KMS-11 (cell line): ENCODE results near the gene SLC38A4.

Experiments
- H2AFZ ChIP-seq: fragments of 200-600 bp; sonication (generic); 2 replicates; pipeline ENCODE4 v1.6.1; 2016; ENCODE audit warnings: antibody characterized with exemption, mixed run types, low read depth
- H3K27ac ChIP-seq: fragments of 200-600 bp; sonication (generic); 2 replicates; pipeline ENCODE4 v1.6.1; 2016; ENCODE audit warnings: mild to moderate bottlenecking, mixed run types
- H3K27me3 ChIP-seq: fragments of 200-600 bp; sonication (generic); 2 replicates; pipeline ENCODE4 v1.6.1; 2017; ENCODE audit warnings: mild to moderate bottlenecking, low read depth, mixed run types, moderate library complexity; ENCODE audit not compliant: insufficient read depth
- H3K36me3 ChIP-seq: fragments of 200-600 bp; sonication (generic); 2 replicates; pipeline ENCODE4 v1.6.1; 2017; ENCODE audit warnings: mild to moderate bottlenecking, mixed run types; ENCODE audit not compliant: insufficient read depth
- H3K4me1 ChIP-seq: fragments of 200-600 bp; sonication (generic); 2 replicates; pipeline ENCODE4 v1.6.1; 2016; ENCODE audit warnings: mild to moderate bottlenecking, low read depth, mixed run types; ENCODE audit not compliant: poor library complexity, severe bottlenecking
- H3K4me2 ChIP-seq: fragments of 200-600 bp; sonication (generic); 2 replicates; pipeline ENCODE4 v1.7.0; 2016; ENCODE audit warnings: mild to moderate bottlenecking, mixed run types
- H3K4me3 ChIP-seq: fragments of 200-600 bp; sonication (generic); IDR thresholded peaks from 2 replicates; pipeline ENCODE4 v1.6.1; 2017; ENCODE audit warnings: low read depth, low read length, mixed read lengths; ENCODE audit not compliant: insufficient read depth
- H3K79me2 ChIP-seq: fragments of 200-600 bp; sonication (generic); 2 replicates; pipeline ENCODE4 v1.6.1; 2016; ENCODE audit warnings: low read depth, mixed run types; ENCODE audit not compliant: insufficient read depth
- H3K9ac ChIP-seq: fragments of 200-600 bp; sonication (generic); 2 replicates; pipeline ENCODE4 v1.6.1; 2016; ENCODE audit warnings: mild to moderate bottlenecking, mixed run types
- H4K20me1 ChIP-seq: fragments of 200-600 bp; sonication (generic); 2 replicates; pipeline ENCODE4 v1.6.1; 2016; ENCODE audit warnings: mild to moderate bottlenecking, mixed run types; ENCODE audit not compliant: insufficient read depth
- TF ChIP-seq, protein P1 (sequence below): fragments of 200-600 bp; sonication (generic); conservative IDR thresholded peaks from 2 replicates; pipeline ENCODE4 v1.6.1; 2017; ENCODE audit warnings: low read depth, mild to moderate bottlenecking, antibody characterized with exemption, low read length, moderate library complexity, mixed read lengths

Gene SLC38A4

DNA sequence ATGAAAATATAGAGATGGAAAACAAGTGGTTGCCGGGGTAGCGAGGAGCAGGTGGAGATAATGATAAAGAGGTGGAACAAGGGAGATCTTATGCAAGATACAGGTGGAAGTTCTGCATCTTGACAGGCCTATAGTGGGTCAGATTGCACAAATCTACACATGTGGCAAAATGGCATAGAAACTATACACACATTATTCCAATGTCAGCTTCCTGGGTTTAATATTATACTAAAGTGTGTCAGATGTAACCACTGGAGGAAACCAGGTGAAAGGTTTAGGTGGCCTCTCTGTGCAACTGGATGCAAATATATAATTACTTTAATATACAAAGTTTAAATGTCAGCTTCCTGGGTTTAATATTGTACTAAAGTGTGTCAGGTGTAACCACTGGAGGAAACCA is 1.1 kb downstream of the SLC38A4 start:
- Histone ChIP-seq H3K27me3 (no peaks in the 10 kb centered on the region), H3K4me1 (no peaks in the 10 kb centered on the region)
- TF ChIP-seq, protein P1, sequence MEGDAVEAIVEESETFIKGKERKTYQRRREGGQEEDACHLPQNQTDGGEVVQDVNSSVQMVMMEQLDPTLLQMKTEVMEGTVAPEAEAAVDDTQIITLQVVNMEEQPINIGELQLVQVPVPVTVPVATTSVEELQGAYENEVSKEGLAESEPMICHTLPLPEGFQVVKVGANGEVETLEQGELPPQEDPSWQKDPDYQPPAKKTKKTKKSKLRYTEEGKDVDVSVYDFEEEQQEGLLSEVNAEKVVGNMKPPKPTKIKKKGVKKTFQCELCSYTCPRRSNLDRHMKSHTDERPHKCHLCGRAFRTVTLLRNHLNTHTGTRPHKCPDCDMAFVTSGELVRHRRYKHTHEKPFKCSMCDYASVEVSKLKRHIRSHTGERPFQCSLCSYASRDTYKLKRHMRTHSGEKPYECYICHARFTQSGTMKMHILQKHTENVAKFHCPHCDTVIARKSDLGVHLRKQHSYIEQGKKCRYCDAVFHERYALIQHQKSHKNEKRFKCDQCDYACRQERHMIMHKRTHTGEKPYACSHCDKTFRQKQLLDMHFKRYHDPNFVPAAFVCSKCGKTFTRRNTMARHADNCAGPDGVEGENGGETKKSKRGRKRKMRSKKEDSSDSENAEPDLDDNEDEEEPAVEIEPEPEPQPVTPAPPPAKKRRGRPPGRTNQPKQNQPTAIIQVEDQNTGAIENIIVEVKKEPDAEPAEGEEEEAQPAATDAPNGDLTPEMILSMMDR: no peak

DNA sequence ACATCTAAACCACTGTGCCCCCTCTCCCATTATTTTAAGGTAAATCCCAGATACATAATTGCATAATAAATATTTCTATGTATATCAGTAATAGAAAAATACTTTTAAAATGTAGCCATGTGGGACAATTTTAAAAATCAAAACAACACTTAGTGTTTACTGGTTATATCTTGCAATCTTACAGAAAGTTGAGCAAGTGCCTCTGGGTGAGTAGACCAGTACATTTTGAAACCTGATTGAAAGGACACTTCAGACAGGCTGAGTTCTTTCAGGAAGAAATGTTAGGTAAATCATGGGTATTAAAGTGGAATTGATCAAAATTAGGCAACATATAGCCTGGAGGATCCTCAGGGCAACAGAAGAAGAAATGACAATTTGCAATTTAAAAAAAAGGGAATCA is 7.2 kb downstream of the SLC38A4 start:
- Histone ChIP-seq H3K4me3 (no peak overlapping the region), H3K4me1 (no peaks in the 10 kb centered on the region), H3K9ac (no peak overlapping the region), H3K4me2 (no peak overlapping the region), H3K27ac (no peak overlapping the region), H2AFZ (no peak overlapping the region), H3K27me3 (no peaks in the 10 kb centered on the region), H3K36me3 (no peaks in the 10 kb centered on the region), H3K79me2 (no peaks in the 10 kb centered on the region), H4K20me1 (no peaks in the 10 kb centered on the region)
- TF ChIP-seq, protein P1: no peak

More for the DNA sequence above, 1.1 kb downstream of the SLC38A4 start:
- no peak overlapping the region for H2AFZ ChIP-seq
- no peak overlapping the region for H3K4me2 ChIP-seq
- no peak overlapping the region for H3K9ac ChIP-seq
- no peak overlapping the region for H3K27ac ChIP-seq
- no peak overlapping the region for H3K4me3 ChIP-seq
- H4K20me1 ChIP-seq: no peaks in the 10 kb centered on the region
- H3K79me2 ChIP-seq: no peaks in the 10 kb centered on the region
- H3K36me3 ChIP-seq: no peaks in the 10 kb centered on the region

DNA sequence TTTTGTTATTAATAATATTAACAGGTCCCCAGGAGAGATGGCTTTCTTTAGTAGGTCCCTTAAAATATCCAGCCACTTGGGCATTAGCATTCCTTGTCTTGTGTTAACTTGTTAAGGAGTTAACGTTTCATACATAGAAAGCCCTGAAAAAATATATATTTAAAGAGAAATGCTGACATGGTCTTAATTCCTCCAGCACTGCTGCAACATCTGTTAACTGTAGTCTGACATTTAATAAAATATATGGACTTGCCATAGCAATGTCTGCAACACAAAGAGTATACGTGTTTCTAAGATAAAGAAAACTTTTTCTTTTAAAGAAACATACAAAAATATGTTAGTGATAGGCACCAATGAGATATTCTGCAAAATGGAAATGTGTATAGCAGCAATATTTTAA is 10.0 kb downstream of the SLC38A4 start:
- Histone ChIP-seq H3K27ac (no peak overlapping the region), H3K79me2 (no peaks in the 10 kb centered on the region), H3K4me1 (no peaks in the 10 kb centered on the region), H2AFZ (no peak overlapping the region), H4K20me1 (no peaks in the 10 kb centered on the region), H3K9ac (no peak overlapping the region), H3K4me2 (no peak overlapping the region), H3K27me3 (no peaks in the 10 kb centered on the region), H3K36me3 (no peaks in the 10 kb centered on the region), H3K4me3 (no peak overlapping the region)
- TF ChIP-seq, protein P1: no peak

DNA sequence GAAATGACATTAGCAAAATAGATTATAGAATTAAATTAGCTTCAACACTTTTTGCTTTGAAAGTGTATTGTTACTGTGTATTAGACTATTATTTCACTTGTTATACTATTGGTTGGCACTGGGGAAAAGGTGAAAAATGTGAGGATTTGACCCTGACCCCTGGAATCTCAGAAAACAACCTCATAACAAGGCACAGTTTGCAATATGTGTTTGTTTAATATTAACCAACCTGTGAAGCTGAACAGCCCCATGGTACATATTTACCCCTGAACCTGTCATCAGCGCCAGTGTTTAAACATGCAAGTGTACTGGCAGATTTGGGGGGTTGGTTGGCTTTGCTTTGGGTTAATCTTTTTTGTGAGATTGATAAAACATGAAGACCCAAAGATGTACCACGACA is 11.7 kb downstream of the SLC38A4 start:
- no peak overlapping the region for H3K4me2 ChIP-seq
- no peaks in the 10 kb centered on the region for H3K36me3 ChIP-seq
- no peak overlapping the region for H2AFZ ChIP-seq
- H3K9ac ChIP-seq: no peak overlapping the region
- no peaks in the 10 kb centered on the region for H4K20me1 ChIP-seq
- TF ChIP-seq, protein P1: no peak
- no peak overlapping the region for H3K4me3 ChIP-seq
- no peaks in the 10 kb centered on the region for H3K27me3 ChIP-seq
- no peaks in the 10 kb centered on the region for H3K4me1 ChIP-seq
- no peak overlapping the region for H3K27ac ChIP-seq
- H3K79me2 ChIP-seq: no peaks in the 10 kb centered on the region
